ENCODE results near the gene HYAL3. TPM values are rescaled to one million over a fixed set of nuclear protein-coding genes. Genes with fewer than 3 reads are reported as not detected.

The HYAL3 gene
- total RNA-seq, 4 donors from 2014 or later: 1.9 to 3.9 (median 3.3) TPM; not detected in 1

DNA sequence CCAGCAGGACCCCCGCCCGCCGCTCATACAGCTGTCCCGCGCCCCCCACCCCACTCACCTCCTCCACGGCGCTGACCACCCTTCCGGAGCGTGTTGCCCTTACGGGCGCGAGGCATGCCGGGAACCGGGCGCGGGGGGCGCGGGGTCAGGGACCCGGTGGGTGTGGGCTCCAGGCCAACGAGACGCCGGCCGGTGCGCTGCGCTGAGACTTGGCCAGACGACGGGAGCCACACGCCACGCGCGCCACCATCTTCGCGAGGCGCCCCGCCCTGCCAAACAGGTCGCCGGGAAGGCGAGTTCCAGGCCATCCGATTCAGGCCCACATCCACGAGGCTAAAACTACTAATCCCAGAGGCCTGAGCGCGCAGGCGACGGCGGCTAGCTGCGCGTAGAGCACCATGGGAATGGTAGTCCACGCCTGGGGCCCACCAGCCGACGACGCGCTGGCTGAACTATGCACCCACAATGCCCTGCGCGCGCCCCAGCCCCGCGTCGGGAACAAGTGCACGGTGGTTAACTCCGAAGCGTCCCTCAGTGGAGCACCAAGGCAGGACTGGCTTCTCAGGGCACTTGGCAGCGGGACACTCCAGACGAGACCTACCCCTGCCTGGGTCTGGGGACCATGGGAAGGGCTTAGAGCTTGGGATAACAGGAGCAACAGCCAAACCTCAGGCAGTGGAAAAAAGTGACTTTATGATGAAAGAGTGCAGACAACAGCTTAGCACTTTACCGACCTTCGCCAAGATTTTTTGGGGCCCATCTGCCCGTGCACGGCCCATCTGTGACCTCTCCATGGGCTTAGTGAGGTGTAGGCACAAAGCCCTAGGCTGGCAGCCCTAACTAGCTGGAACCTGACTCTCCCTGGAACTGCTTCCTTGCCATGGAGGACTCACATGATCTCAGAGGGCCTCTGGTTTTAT lies 6.8 kb downstream of the HYAL3 start, which contains the start of gene IFRD2:
TSS of gene IFRD2 (minus strand) at position 271 of the 920 bp plus-strand sequence. CDS start at position 116, 155 bp downstream.
- Histone ChIP-seq H3K27me3 (no peaks in the 10 kb centered on the region), H3K4me1 (peaks cover 0 to 9% of the 10 kb centered on the region in 2 donors), H3K36me3 (no peaks in the 10 kb centered on the region), H3K9me3 (no peaks in the 10 kb centered on the region), H3K27ac (peak within 1 kb of the TSS; percentile 83 to 87), H3K4me3 (peak within 1 kb of the TSS; percentile 99 to 100)
- TF ChIP-seq, protein P1, sequence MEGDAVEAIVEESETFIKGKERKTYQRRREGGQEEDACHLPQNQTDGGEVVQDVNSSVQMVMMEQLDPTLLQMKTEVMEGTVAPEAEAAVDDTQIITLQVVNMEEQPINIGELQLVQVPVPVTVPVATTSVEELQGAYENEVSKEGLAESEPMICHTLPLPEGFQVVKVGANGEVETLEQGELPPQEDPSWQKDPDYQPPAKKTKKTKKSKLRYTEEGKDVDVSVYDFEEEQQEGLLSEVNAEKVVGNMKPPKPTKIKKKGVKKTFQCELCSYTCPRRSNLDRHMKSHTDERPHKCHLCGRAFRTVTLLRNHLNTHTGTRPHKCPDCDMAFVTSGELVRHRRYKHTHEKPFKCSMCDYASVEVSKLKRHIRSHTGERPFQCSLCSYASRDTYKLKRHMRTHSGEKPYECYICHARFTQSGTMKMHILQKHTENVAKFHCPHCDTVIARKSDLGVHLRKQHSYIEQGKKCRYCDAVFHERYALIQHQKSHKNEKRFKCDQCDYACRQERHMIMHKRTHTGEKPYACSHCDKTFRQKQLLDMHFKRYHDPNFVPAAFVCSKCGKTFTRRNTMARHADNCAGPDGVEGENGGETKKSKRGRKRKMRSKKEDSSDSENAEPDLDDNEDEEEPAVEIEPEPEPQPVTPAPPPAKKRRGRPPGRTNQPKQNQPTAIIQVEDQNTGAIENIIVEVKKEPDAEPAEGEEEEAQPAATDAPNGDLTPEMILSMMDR (IDR thresholded peaks at IDR 0.05): peak in 2 of 4 experiments; percentile 15 to 37
- TF ChIP-seq POLR2A (IDR thresholded peaks at IDR 0.05): peak; percentile 53 to 75
- intact Hi-C loops (cut with DNase I; ENCODE audit: low total_unique reads): no loop called here
- DNase-seq: peak; percentile 96

GRCh38 chr3:50290161-50290641 lies 9.0 kb downstream of the HYAL3 start:
- Histone ChIP-seq H3K4me1 (peaks cover 0 to 9% of the 10 kb centered on the region in 2 donors), H3K4me3 (no peak overlapping the region), H3K36me3 (no peaks in the 10 kb centered on the region), H3K27me3 (no peaks in the 10 kb centered on the region), H3K27ac (no peak overlapping the region), H3K9me3 (no peaks in the 10 kb centered on the region)
- intact Hi-C loops (cut with DNase I; ENCODE audit: low total_unique reads): no loop called here
- DNase-seq: peak in 1 of 2 donors; percentile 48
- TF ChIP-seq POLR2A (IDR thresholded peaks at IDR 0.05): no peak
- TF ChIP-seq, protein P1 (IDR thresholded peaks at IDR 0.05): no peak

DNA sequence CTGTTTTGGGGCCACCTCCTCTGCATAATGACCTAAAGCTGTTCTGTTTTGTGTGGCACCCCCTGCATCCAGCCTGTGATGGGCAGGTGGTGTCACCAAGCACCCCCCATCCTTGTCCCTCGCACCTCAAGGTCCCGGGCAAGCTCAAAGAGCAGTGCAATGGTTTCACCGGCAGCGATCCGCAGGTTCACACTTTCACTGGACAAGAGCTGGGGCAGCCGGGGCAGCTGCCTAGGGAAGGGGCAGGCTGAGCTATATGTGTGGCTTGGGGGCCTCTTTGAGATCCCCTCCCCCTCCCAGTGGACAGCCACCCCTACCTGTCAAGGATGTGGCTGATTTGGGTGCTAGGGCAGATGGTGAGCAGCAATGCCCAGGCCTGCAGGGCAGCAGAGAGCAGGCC lies 10.1 kb downstream of the HYAL3 start:
- Histone ChIP-seq H3K27me3 (no peaks in the 10 kb centered on the region), H3K9me3 (no peaks in the 10 kb centered on the region), H3K4me3 (no peak overlapping the region), H3K36me3 (no peaks in the 10 kb centered on the region), H3K27ac (no peak overlapping the region), H3K4me1 (peaks cover 0 to 9% of the 10 kb centered on the region in 2 donors)
- TF ChIP-seq, protein P1 (IDR thresholded peaks at IDR 0.05): no peak
- TF ChIP-seq POLR2A (IDR thresholded peaks at IDR 0.05): no peak
- DNase-seq: no peak
- intact Hi-C loops (cut with DNase I; ENCODE audit: low total_unique reads): no loop called here

GRCh38 chr3:50288387-50289007 lies 10.7 kb downstream of the HYAL3 start:
- no peak for DNase-seq
- Histone ChIP-seq H3K4me3 (no peak overlapping the region), H3K4me1 (peaks cover 0 to 9% of the 10 kb centered on the region in 2 donors), H3K9me3 (no peaks in the 10 kb centered on the region), H3K36me3 (no peaks in the 10 kb centered on the region), H3K27me3 (no peaks in the 10 kb centered on the region), H3K27ac (no peak overlapping the region)
- no peak for TF ChIP-seq POLR2A (IDR thresholded peaks at IDR 0.05)
- TF ChIP-seq, protein P1 (IDR thresholded peaks at IDR 0.05): no peak
- intact Hi-C loops (cut with DNase I; ENCODE audit: low total_unique reads): no loop called here
